NCI-H82 treated with DMSO at 0.1 percent for 48 hours (cell line): ENCODE results near the gene NTM.

Source experiments
- DNase-seq: peaks from one replicate; lab custom pipeline; 2025; ENCODE audit not compliant: unreplicated experiment; lab: John Stamatoyannopoulos, UW

NTM gene

DNA sequence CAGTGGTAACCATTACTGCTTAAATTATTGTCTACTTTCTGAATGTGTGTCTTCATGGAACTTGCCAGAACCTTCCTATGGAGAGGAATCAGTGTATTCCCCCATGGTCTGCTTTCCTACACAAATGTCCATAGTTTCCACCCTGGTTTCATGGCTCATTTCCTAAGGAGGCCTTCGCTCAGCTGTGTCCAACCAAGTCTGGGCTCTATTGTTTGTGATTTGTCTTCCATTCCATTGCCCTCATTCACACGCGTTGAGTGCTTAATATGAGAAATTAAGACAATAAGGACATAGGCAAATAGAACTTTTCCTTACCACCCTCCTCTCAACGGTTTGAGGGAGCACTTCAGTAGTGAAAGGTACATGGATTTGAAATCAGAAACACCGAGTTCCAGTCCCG lies 510.6 kb downstream of the NTM start:
- DNase-seq: no peak

DNA sequence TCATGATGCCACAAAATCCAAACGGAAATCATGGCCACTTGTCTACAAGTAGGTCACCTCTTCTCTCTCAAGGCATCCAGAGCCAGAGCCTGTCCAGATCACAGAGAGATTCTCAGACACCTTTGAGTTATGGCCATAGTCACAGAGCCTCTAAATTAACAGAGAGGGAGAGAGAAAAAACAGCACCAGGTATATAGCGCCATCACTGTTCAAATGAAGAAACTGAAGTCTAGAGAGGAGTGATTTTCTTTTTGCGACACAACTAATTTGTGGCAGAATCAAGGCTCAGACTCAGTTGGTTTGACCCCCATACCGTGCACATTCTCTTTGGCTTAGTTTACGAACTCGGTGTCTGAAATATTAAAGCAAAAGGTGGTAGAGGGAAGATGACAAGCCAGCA lies 512.9 kb downstream of the NTM start:
- DNase-seq: no peak

DNA sequence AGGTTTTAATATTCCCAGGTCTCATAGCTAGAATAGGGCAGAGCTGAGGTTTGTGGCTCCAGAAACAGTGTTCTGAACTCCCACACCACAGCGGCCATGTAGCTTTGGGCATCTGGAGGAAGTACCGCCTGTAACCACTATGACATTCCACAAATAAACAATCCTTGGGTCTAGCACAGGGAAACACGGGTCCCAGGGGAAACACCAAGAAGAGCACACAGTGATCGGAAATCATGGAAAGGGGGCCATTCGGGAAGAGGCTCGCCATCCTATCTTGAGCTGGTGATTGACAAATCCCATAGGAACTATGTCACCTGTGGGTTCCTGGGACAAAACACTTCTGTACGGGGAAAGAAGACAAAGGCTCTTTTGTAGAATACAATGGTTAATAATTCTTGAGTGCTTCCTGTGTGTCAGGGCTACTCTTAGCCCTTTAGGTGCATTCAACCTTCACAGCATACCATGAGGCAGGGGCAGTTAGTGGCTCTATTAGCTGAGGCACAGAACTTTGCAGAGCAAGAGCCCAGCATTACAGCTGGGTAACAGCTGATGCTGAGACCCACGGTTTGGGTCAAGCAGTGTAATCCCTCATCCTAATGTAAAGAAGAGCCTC lies 514.2 kb downstream of the NTM start:
- no peak for DNase-seq

DNA sequence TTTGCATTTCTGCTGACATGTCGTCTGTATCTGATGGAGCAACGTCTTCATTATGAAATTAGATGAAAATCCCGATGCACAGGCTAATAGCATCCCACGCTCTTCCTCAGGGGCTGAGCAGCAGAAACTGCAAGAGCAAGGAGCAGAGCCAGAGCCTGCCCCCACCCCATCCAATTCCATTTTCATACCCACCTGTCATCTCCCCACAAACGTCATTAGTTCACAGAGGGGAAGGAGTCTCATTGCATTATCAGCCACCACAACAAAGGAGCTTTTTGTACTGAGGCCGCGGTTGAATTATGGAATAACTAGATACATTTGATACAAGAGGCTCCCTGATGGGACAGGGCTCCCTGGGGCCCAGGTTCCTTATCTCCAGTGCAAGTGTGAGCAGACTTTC lies 515.0 kb downstream of the NTM start:
- no peak for DNase-seq

DNA sequence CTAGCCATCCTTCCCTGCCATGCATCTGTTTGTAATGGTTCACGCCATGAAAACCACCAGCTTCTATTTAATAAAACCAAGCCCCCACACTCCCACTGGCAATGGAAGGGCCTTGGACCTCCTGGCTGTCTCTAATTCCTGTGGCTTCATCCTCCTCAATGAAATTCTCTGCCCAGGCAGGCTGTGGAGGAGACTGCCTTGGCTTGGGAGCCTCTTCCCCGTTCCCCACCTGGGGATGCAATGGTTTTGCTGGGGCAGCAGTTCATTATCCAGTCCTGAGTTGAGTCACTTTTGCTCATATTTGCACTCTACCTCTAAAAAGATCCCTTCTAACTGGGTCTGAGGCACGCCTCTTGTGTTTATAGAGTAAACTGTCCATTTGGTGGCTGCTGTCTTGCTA lies 515.8 kb downstream of the NTM start:
- no peak for DNase-seq

DNA sequence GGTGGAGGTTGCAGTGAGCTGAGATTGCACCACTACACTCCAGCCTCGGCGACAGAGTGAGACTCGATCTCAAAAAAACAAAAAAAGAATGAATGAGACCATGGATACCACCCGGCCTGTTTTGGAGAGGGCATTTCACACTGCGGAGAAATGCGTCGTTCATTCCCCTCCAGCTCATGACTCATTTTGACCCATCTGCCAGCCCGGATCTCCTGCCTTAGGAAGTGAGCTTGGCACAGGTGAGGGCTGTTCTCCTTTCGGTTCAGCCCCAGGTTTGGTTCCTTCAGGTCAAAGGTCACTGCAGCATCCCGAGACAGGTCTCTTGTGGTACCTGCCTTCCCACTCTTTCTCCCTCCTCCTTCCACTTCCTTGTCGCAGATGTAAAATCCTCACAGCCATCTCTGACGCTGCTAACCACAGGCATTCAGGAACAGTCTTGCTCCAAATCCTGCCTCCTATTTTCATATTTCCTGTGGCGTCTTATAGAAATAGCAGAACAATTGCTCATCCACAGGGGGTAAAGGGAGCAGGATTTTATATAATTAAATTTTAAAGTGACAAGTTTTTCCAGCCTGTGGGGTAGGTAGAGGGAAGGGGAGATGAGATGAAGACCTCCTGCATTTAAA lies 517.9 kb downstream of the NTM start:
- no peak for DNase-seq

DNA sequence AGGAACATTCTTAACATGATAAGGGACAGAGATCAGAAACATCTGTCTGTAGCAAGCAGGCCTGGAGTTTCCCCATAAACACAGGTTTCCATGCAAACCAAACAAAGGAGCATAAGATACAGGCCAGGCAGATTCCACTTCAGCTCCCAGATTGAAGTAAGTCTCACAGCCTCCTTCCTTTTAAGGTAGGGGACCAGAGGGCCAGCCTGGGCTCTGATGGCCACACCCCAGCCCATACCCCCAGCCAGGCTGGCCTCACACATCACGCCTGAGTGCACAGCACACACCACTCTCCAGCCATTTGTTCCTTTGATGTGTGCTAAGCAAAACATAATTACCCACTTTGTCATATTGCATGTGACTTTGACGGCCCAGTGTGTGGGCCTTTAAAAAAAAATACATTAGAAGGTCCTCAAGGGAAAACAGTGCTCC lies 518.7 kb downstream of the NTM start:
- no peak for DNase-seq

DNA sequence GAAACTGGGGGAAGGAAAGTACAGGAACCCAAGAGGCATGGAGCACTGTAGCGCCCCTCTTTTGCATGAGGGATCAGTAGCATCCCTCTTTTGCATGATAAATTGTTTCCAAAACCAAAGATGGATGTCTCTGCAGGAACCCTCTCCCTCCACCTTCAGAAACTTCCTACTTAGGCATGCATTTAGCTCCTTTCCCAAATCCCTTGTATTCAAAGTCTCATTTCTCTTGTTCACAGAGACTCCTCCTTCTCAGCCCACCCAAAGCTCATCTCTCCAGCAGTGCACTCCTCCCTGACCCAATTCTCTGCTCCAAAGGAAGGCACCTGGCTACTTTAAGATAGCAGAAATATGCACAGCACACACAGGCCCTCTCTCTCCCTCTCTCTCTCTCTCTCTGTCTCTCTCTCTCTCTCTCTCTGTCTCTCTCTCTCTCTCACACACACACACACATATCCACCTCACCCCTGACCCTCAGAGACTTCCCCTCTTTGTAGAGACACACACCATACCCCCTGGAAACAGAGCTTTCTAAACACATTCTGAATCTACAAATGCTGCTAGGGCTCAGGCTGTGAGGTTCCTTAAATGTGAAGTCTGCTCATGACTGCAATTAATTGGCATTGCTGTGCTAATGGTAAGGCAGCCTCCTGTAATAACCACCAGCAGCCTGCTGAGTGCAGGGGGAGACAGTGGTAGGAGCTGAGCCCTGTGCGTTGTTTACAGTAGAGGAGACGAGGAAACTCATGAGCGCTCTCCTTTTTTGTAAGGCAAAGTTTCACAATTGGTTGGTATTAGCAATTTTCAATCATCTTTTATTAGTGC lies 519.6 kb downstream of the NTM start:
- no peak for DNase-seq

DNA sequence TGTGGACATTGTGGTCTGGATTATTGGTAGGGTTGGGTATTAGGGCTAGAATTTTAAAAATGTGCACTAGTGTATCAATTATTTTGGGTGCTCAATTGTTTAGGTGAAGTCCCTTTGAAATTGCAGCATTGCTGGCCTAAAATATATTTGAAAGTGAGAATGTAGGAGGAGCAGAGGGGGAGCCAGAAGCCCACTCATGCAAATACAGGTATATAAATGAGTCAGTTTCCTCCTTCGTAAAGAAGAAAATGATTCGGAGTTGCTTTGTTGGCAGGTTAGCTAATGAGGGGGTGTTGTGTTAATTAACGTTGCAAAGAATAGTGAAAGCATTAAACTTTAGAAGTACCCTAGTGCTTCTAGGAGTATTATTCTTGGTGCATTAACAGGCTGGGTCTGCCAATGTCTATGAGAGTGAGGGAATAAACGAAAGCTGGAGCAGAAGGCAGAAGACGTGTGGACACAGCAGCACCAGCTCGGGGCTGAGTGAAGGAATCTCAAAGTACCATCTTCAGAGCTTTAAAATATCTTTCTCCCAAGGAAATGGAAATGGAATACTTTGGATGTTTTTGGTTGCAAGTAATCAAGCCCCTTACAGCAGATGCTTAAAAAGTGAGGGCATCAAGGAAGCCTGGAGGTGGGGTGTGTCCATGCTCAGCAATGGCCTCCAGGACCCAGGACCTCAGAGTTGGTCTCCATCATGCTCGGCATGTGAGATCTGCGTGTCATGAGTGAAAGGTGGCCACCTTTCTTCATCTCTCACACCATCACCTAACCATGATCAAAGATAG lies 522.9 kb downstream of the NTM start:
- no peak for DNase-seq

DNA sequence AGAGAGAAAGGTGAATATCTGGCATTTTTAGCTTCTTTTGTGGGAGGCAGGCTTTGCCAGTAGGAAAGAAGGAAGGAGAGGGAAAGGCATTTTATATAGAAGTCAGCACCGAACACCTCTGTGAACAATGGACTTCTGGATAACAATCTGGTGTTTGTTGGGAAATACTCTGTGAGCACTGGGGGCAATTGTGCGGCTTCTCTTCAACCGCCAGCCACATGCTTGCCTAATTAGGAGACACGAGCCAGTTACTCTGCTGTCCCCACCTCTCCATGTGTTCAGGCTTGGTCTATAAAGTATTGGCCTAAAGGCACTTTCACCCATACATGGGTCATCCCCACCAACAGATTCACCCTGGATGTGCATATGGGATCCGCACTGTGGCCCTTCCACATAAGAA lies 523.6 kb downstream of the NTM start:
- DNase-seq: no peak

DNA sequence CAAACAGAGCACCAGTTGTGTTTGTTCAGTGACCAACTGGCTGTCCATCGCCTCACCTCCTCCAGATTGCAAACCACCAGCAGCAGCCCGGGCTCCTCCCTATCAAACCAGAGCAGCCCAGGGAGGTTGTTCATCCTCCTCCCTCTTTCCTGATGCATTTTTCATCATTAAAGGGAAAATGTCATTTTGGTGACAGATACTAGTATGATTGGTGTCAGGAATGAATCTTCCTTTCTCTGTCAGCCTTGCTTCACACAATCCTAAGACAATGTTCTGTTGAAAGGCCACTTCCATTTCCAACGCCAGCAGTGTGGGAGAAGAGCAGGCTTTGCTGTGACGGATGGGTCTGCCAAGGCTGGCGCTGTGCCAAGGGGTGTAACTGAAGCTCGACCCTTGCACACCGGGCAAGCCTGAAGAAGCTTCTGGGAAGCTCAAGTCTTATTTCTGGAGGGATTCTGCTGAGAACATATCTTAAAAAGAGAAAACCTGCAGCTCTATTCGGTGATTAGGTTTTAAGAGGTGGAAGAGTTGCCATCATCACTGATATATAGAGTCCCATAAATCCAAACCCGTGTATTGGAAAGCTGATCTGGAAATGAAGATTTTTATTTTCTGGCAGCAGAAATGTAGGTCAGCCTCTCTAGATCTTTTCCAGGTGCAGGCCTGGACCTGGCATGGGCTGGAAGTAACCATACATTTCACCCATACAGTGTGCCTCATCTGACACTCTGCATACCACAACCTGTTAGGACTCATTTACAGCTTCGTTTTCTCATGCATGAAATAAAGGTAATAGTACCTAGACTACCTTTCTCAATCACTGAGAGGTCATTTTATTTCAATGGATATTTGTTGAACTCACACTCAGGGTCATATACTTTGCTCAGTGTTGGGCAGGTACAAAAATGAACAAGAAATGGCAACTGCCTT lies 524.5 kb downstream of the NTM start:
- no peak for DNase-seq

DNA sequence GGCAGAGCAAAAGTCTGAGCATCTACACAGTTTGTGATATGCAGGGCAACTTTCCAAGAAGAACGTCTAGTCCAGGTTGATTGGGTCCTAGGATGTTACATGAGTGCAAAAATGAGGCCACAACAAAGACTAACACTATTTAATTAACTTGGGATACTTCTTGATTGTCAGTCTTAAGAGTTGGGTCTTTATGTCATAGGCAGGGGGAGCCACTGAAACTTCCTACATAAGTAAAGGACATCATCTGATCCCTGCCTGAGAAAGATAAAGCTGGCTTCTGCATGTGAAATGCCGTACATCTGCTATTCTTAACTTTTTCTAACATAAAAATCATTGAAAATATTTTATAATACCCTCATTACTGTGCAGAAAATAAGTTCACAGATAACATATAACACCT lies 525.5 kb downstream of the NTM start:
- no peak for DNase-seq

DNA sequence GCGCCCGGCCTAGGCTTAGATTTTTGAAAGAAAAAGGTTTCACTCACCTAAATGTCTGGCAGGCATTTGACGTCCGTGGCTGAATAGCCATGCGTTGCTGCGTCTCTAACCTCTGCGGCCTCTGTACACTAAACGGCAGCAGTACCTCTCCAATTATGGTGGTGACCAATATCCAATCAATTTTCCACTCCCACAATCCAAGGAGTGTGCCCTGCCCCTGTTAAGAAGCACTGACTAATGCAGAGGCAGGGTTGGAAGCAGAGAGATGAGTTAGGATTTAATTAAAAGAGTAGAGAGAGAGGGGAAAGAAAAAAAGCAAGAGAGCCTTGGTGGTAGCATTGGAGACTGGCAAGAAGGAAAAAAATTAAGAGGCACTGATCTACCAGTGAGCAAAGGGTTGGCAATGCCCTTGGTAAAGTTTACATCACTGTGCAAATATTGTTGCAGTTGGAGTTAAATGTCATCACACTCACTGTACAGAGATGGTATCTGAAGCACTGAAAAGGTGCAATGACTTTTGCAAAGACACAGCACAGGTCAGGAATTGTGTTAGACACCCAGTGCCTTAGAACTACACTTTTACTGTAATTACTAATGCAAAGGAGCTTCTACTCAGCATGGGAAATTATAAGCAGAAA lies 526.7 kb downstream of the NTM start:
- DNase-seq: no peak

DNA sequence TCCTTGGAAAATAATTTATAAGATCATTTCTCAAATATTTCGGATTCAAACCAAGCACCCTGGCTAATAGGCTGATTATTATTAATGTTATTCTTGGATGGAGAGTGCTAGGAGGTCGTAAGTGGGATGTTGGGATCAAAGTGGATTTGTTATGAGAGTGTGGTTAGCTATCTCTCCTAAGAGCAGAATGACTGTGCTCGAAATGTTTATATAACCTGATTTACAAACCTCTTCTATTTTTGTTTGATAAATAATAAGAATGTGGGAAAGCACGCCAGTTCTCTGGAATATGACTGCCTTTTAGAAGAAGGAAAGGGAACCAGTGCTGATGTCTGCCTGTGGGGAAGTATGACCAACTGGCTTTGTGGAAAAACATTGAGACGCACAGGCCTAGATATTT lies 527.5 kb downstream of the NTM start:
- no peak for DNase-seq

DNA sequence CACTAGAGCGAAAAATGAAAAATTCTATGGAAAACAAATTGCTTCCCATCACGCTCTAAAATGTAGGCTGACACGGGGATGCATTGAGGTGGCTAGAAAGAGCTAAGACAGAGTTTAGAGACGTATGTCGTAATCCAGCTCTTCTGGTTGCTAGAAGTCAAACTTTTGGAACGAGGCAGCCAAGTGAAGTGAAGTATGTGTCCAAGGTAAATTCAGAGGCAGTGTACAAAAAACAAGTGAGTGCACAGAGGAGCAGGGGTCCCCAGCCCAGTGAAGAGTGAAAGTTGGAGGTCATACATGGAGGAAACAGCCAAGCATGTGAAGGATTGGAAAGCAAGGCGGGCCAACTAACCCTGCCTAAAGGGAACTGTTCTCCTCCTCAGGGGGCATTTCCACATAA lies 528.5 kb downstream of the NTM start:
- DNase-seq: no peak

DNA sequence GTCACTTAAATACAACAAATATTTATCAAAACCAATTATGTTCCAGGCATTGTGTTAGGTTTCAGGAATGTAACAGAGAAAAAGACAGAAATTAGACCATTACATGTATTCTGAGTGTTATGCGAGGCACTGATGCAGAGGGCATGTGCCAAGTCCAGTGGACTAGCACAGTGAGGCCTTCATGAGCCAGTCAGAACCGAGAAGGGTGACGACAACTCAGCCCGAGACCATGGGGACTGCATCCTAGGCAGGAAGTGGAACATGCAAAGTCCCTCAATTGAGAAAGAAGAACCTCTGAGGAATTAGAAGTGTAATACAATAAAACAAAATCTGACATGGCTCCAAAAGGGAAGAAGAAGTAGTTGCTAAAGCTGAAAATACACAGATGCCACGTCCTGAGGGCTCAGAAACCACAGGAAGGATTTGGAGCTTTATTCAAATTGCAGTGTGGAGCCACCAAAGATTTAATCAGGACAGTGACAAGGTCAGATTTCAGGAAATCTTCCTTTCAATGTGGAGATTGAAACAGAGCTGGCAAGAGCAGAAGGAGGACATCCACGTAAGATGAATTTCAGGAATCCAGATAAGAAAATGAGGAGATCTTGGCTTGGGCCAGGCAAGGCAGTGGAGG lies 529.6 kb downstream of the NTM start:
- no peak for DNase-seq

DNA sequence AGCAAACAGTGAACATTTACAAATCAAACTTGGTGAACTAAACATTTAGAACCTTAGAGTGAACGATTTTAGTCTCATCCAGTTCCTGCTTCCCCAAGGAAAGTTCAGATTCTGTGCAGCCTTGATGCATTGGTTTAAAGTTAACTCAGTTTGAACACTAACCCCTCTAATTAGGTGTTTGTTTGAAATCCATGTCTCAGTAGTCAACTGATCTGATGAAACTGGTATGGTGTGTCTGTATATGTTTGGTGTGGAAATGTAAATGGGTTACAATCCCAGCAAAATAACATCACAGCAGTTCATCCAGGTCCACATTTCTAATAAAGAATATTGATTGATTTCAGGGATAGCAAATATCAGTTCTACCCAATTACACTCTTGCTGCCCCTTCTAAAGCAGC lies 532.0 kb downstream of the NTM start:
- DNase-seq: no peak

DNA sequence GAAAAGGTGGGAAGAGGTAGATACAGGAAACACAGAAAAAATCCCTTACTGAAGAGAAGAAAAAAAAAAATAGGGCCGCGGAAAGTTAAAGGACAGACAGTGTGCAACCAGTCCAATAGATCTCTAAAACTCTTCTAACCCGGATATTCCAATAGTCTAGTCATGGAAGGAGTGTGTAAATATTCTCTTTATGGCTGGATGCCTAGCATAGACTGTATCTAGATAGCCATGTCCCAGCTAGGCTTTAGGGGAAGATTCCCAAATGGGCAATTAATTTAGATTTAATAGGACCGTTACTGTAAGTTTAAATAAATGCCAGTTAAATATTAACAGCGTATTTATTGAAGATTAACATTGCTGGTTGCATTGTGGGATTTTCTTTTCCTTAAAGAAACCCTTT lies 532.7 kb downstream of the NTM start:
- no peak for DNase-seq

DNA sequence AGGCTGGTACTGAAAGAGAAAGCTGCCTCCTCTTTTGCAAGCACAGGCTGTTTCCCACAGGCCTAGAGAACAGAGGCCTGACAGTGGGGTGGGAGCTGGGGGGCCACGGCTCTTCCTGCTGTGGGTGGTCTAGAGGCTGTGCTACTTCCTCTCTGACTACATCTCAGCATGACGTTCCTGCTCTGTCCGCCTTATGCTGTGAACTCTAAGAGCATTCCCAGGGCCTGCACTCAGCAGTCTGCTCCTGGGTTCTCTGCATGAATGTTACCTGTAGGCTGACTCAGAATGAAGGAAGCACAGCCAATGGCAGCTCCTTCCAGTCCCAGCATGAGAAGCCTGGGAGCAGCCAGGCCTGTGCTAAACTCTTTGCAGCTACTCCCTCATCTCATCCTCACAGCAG lies 534.3 kb downstream of the NTM start:
- no peak for DNase-seq

DNA sequence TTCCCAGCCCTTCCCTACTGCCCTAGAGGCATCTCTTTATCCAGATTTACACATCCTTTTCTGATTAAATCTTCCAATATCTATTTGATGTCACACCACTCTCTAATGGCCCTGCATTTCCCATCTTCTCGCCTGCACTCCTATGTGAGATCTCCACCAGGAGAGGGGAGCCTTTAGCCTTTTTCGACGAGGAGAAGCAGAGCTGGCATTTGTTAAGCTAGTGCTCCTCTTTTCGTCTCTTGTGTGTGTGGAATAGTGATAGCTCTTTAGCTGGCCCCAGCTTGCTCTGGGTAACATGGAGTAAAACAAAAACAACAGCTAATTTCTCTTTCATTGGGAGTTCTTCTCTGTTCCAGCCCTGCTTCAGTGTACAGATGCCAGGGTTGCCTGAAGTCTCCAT lies 536.5 kb downstream of the NTM start:
- no peak for DNase-seq
